ENCODE data around the gene RYR2.
"Not testable (repeated sequence)": the region's sequence is repeated elsewhere in the genome, so short reads cannot be mapped to it uniquely, and the experiment has no call there.

Gene RYR2

DNA sequence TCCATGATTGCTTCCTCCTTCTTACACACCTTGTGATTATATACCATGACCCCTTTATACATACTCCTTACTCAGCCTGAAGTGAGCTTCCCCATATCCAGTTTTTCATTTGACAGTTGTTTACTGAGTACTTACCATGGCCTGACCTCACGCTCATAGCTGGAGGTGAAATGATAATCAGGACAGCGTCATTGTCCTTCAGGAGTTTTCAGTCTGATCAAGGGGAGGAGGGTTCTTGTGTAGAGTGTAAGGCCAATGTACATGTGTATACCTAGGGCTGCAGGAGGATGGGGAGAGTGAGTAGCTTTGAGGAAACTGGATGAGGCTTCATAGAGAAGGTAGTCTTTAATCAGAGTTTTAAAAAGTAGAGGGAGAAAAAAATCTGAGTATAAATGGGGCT is 325.8 kb downstream of the RYR2 start:
- no peak for DNase-seq

DNA sequence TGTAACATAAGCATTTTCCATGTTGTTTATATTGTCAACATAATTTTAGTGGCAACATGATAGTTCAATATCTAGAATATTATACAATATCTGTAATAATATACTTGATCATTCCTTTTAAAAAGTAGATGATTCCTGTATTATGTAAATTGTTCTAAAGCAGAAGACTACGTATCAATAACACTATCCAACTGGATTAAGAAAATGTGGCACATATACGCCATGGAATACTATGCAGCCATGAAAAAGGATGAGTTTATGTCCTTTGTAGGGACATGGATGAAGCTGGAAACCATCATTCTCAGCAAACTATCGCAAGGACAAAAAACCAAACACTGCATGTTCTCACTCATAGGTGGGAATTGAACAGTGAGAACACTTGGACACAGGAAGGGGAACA is 329.5 kb downstream of the RYR2 start:
- not testable (repeated sequence) for DNase-seq

DNA sequence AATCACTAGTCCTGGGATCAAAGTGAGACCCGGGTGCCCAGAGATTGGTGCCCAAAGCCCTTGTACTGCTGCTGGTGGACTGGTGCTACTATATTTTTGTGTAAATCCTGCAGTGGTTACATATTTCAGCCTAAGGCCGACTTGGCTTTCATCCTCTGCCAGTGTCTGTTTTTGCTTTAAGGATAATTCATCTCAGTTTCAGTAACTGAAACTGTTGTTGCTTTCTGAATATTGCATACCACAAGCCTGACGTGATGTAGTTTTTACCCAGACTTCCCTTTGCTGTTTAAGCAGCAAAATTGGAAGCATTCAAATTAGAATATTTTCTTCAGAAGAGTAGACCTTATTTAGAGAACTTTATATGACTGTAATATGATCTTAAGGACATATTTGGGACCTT is 341.8 kb downstream of the RYR2 start:
- peak; percentile 90 for DNase-seq

- peak; percentile 27 for DNase-seq
Observed at GRCh38 chr1:237384213-237384612, 342.2 kb downstream of the RYR2 start.

- peak; percentile 45 for DNase-seq
Observed at GRCh38 chr1:237386362-237387143, 344.6 kb downstream of the RYR2 start.

GRCh38 chr1:237387144-237387505 is 345.1 kb downstream of the RYR2 start:
- DNase-seq, result no peak

DNA sequence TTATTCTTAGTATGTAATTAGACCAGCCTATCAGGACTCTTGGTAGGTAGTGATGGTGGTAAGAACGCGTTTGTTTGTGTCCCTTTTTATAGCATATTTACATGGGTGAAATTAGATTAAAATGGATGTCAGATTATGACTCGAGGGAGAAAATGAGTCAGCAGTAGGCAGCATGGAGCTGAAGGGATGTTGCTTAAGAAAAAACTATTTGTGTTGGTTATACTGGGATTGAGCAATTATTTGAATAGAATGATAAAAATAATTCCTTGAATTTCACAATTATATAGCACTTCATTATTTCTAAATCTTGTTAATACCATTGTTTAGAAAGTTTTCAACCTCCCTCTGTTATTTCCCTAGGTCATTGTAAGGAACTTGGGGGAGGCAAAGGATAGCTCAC is 348.8 kb downstream of the RYR2 start:
- DNase-seq, result peak; percentile 3

- no peak for DNase-seq
Observed at GRCh38 chr1:237393632-237394031, 351.6 kb downstream of the RYR2 start.

GRCh38 chr1:237394281-237394680 is 352.3 kb downstream of the RYR2 start:
- no peak for DNase-seq

GRCh38 chr1:237396426-237396825 is 354.4 kb downstream of the RYR2 start:
- DNase-seq, result no peak

GRCh38 chr1:237398751-237399150 is 356.8 kb downstream of the RYR2 start:
- DNase-seq, result no peak

GRCh38 chr1:237405912-237406311 is 363.9 kb downstream of the RYR2 start:
- DNase-seq, result no peak

DNA sequence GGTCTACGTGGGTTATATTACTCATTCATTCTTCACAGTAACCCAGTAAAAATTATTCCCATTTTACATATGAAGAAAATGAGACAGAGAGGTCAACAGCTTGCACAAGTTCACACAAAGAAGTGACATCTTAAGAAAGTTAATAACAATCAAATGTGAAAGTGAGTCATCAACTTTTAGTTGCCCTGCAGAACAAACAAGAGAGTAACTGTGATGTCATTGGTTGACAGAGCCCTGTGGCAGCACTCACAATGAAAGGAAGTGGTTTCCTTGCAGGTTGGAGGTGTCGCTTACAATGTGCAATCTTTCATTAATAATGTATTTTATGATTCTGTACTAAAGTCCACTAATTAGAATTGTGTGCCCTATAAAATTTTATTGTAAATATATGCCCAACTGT is 369.6 kb downstream of the RYR2 start:
- no peak for DNase-seq

- no peak for DNase-seq
Observed at GRCh38 chr1:237416924-237417655, 375.1 kb downstream of the RYR2 start.

- DNase-seq, result no peak
Observed at GRCh38 chr1:237428809-237429208, 386.8 kb downstream of the RYR2 start.

DNA sequence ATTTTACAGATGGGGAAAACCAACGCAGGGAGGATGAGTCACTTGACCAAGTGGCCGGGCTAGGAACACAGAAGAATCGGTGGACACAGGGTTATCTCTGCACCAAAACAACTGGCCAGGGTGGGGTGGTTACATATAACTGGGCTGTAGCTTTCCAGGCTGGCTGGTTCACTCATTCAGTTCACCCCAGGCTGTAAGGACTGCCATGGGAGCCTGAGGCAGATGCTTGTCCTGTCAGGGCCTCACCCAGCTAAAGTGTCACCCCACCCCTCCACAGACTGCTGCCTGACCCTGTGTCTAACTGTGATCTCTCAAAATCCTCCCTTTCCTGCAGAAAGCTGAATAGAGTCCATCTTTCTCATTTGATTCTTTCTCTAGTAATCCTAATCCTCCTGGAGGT is 387.3 kb downstream of the RYR2 start:
- no peak for DNase-seq

GRCh38 chr1:237431448-237431847 is 389.5 kb downstream of the RYR2 start:
- no peak for DNase-seq

DNA sequence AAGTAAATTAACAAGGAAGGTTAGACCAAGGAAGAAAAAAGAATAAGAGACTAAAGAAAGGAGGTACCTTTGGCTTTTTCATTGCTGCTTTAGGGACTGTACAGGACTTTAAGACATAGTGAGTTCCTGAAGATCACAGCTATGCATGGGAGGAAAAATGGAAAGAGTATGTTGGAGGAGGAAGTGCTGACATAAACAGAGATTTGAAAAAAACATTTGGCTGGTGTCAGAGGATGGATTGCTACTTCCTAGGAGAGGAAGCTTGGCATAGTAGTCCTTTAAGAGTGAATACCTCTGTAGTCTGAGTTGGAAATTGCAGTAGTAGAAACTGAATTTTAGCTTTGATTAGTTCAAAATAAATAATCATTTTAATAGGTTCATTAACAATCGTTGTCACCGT is 398.4 kb downstream of the RYR2 start:
- DNase-seq, result no peak

DNA sequence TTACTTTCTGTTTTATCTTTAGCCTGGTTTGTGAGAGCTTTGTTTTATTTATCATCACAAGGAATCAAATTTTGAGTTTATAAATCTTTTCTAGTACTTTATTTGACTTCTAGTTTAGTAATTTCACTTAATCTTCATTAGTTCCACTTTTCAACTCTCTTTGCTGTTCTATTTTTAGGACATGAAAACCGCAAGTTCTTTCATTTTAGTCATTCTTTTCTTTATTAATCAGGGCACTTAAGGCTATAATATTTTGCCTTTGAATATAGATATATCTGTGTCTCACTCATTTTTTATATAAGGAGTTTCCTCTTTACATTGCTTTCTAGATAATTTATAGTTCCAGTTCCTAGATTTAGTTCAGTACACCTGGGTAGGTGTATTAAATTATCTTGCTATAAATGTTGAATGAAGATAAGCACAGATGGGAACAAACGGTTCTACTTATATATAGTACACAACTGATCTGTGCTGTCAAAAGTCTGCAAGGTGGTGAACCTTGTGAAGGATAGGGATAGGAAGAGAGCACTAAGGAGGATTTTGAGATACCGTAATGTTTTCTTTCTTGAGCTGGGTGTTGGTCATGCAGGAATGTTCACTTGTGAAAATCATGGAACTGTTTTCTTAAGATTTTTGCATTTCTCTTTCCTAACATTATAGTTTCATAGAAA is 402.3 kb downstream of the RYR2 start:
- DNase-seq, result no peak

GRCh38 chr1:237448042-237448441 is 406.1 kb downstream of the RYR2 start:
- DNase-seq, result no peak

DNA sequence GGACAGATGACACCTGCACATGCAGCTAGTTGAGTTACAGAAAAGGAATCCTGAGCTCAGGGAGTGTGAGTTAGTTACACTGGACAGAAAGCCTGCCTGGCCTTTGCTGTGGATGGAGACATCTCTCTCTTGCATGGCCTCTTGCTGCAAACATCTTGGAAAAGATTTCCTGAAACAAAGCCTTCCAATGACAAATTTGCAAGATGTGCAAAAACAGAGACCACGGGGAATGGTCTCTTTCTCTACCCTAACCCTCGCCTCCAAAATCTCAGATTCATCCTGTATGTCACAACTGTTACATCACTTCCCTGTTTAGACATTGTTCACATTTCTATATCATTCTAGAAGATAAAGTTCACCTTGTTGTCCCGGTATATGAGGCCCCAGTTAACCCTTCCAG is 415.6 kb downstream of the RYR2 start:
- DNase-seq, result no peak

GRCh38 chr1:237467320-237467719 is 425.3 kb downstream of the RYR2 start:
- no peak for DNase-seq

DNA sequence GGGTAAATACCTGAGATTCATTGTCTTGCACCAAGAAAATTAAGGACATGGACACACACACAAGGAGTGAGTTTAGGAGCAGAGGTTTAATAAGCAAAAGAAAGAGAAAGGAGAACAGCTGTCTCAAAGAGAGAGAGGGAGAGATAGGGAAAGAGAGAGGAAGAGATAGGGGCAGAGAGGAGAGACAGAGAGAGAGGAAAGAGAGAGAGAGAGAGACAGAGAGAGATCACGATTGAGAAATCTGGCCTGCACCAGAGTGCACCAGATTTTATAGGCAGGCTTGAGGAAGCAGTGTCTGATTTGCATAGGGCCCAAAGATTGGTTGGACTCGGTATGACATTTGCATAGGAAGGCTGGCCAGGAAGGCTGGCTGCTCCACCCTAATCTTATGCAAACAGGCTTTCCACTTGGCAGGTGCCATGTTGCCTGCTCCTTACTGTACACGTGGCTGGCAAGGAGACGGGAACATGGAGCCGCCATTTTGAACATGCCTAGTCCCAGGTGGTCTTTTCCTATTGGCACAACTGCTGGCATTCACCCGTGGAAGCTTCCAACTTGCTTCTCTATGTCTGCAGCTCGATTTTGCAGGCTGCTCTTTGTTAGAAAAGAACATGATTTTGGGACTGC is 428.8 kb downstream of the RYR2 start:
- DNase-seq, result no peak
